ENCODE measurements around the gene COL13A1.
A peak's percentile ranks its signal among the peaks of the same experiment; 100 is the strongest.

GRCh38 chr10:69901628-69902505 lies 100.2 kb downstream of the COL13A1 start:
- peak; percentile 69 for TF ChIP-seq CTCF (IDR thresholded peaks at IDR 0.05)
- no peak for TF ChIP-seq GABPA (IDR thresholded peaks at IDR 0.05; ENCODE audit: low read depth)
- TF ChIP-seq RAD21 (IDR thresholded peaks at IDR 0.05; ENCODE audit: low read length) = peak; percentile 68
- TF ChIP-seq POLR2AphosphoS5 (IDR thresholded peaks at IDR 0.05; ENCODE audit: low read depth, low read length) = no peak
- TF ChIP-seq, protein P1, sequence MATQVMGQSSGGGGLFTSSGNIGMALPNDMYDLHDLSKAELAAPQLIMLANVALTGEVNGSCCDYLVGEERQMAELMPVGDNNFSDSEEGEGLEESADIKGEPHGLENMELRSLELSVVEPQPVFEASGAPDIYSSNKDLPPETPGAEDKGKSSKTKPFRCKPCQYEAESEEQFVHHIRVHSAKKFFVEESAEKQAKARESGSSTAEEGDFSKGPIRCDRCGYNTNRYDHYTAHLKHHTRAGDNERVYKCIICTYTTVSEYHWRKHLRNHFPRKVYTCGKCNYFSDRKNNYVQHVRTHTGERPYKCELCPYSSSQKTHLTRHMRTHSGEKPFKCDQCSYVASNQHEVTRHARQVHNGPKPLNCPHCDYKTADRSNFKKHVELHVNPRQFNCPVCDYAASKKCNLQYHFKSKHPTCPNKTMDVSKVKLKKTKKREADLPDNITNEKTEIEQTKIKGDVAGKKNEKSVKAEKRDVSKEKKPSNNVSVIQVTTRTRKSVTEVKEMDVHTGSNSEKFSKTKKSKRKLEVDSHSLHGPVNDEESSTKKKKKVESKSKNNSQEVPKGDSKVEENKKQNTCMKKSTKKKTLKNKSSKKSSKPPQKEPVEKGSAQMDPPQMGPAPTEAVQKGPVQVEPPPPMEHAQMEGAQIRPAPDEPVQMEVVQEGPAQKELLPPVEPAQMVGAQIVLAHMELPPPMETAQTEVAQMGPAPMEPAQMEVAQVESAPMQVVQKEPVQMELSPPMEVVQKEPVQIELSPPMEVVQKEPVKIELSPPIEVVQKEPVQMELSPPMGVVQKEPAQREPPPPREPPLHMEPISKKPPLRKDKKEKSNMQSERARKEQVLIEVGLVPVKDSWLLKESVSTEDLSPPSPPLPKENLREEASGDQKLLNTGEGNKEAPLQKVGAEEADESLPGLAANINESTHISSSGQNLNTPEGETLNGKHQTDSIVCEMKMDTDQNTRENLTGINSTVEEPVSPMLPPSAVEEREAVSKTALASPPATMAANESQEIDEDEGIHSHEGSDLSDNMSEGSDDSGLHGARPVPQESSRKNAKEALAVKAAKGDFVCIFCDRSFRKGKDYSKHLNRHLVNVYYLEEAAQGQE (IDR thresholded peaks at IDR 0.05; ENCODE audit: low read depth, low read length) = no peak
- no peak for TF ChIP-seq JUND (IDR thresholded peaks at IDR 0.05)
- TF ChIP-seq SIN3A (IDR thresholded peaks at IDR 0.05; ENCODE audit: borderline replicate concordance, low read depth, low read length) = no peak
- TF ChIP-seq TCF12 (IDR thresholded peaks at IDR 0.05) = no peak

Measured in SK-N-SH (cell line).